ENCODE measurements around the gene DNAH7. TPM values are rescaled to one million over a fixed set of nuclear protein-coding genes. Genes with fewer than 3 reads are reported as not detected.

Gene DNAH7
- total and polyA plus RNA-seq, 2 experiments from 2014 or later = 0.35 to 1.1 TPM

- TF ChIP-seq ZNF462 (CRISPR knock-in tag; IDR thresholded peaks at IDR 0.05) (no peak), ZNF331 (CRISPR knock-in tag; IDR thresholded peaks at IDR 0.05; ENCODE audit: low read depth) (no peak), ZNF114 (CRISPR knock-in tag; IDR thresholded peaks at IDR 0.05) (no peak), JUNB (IDR thresholded peaks at IDR 0.05; ENCODE audit: unreplicated experiment) (no peak), POLR2AphosphoS5 (IDR thresholded peaks at IDR 0.05; ENCODE audit: low read depth) (no peak), CREB1 (CRISPR knock-in tag; IDR thresholded peaks at IDR 0.05; ENCODE audit: low read depth) (no peak), NANOG (IDR thresholded peaks at IDR 0.05; ENCODE audit: borderline replicate concordance) (no peak)
Observed at GRCh38 chr2:196080526-196080925, 11.9 kb upstream of the DNAH7 start (continued).

- H3K79me2 ChIP-seq (replicated peaks; ENCODE audit: insufficient read depth) = no peaks in the 10 kb centered on the region
- no peaks in the 10 kb centered on the region for H4K20me1 ChIP-seq (replicated peaks; ENCODE audit: insufficient read depth)
- TF ChIP-seq STAT1 (IDR thresholded peaks at IDR 0.05; ENCODE audit: unreplicated experiment) = no peak
- TF ChIP-seq REST (IDR thresholded peaks at IDR 0.05; ENCODE audit: unreplicated experiment) = no peak
- no peak for TF ChIP-seq JUNB (IDR thresholded peaks at IDR 0.05; ENCODE audit: unreplicated experiment)
- no peak for TF ChIP-seq ETS1 (IDR thresholded peaks at IDR 0.05)
- no peak for TF ChIP-seq CTCF (conservative IDR thresholded peaks at IDR 0.05; ENCODE audit: low read depth in 2 of 2)
- no peak for TF ChIP-seq NANOG (IDR thresholded peaks at IDR 0.05; ENCODE audit: borderline replicate concordance)
- no peak for TF ChIP-seq EZH2 (IDR thresholded peaks at IDR 0.05; ENCODE audit: low read depth, unreplicated experiment)
- no peak for TF ChIP-seq POLR2AphosphoS5 (IDR thresholded peaks at IDR 0.05; ENCODE audit: low read depth)
- H3K27ac ChIP-seq (ENCODE audit: low read depth) = no peak overlapping the region
- no peaks in the 10 kb centered on the region for H3K27me3 ChIP-seq (ENCODE audit: insufficient read depth)
- no peaks in the 10 kb centered on the region for H3K9me2 ChIP-seq (ENCODE audit: insufficient read depth)
- Mint-ChIP-seq H3K9me3 (peaks cover 23% of the 10 kb centered on the region), H3K4me1 (peaks cover 9% of the 10 kb centered on the region; the same call in 1 of the 3 replicates), H3K27me3 (ENCODE audit: insufficient read depth, low read depth, poor library complexity) (peaks cover 1% of the 10 kb centered on the region), H3K27ac (no peak overlapping the region), H3K36me3 (ENCODE audit: low read depth) (peaks cover 18% of the 10 kb centered on the region), H3K4me3 (no peak overlapping the region)
- H2AFZ ChIP-seq = peak overlapping the region; percentile 23; the same call in 1 of the 2 replicates
- no peak overlapping the region for H3K4me2 ChIP-seq
- no peaks in the 10 kb centered on the region; the same call in 1 of the 2 replicates for H3K36me3 ChIP-seq (ENCODE audit: insufficient read depth)
- ATAC-seq = no peak
- no peaks in the 10 kb centered on the region for H3F3A ChIP-seq (replicated peaks; ENCODE audit: low read depth)
- no peaks in the 10 kb centered on the region for H3K4me1 ChIP-seq (ENCODE audit: insufficient read depth)
- no peak for DNase-seq (ENCODE audit: low spot score)
- H3K4me3 ChIP-seq = no peak overlapping the region
Observed at GRCh38 chr2:196079052-196079451, 10.4 kb upstream of the DNAH7 start.
